Endodermal cell (in vitro differentiated cells): ENCODE measurements around the gene USP12. TPM values are rescaled to one million over a fixed set of nuclear protein-coding genes. Genes with fewer than 3 reads are reported as not detected.

ENCODE experiments used
- DNase-seq: peaks from one replicate; pipeline ENCODE4 v3.0.0-alpha.2; 2017
- H3K27ac ChIP-seq: 2 replicates; pipeline ENCODE4 v1.5.1; 2013; ENCODE audit warnings: mild to moderate bottlenecking, low read depth, low read length, moderate library complexity
- H3K27me3 ChIP-seq: 2 replicates; pipeline ENCODE4 v1.6.1; 2013; ENCODE audit warnings: mild to moderate bottlenecking, low read length, moderate library complexity; ENCODE audit not compliant: insufficient read depth, control insufficient read depth, poor library complexity, severe bottlenecking
- H3K36me3 ChIP-seq: 2 replicates; pipeline ENCODE4 v1.7.0; 2013; ENCODE audit warnings: mild to moderate bottlenecking, low read length, moderate library complexity; ENCODE audit not compliant: control insufficient read depth, insufficient read depth
- H3K4me1 ChIP-seq: one replicate; pipeline ENCODE4 v1.7.0; 2013; ENCODE audit warnings: low read length; ENCODE audit not compliant: control insufficient read depth, insufficient read depth
- H3K4me3 ChIP-seq: 2 replicates; pipeline ENCODE4 v1.5.1; 2013; ENCODE audit warnings: mild to moderate bottlenecking, low read length, moderate library complexity
- H3K9ac ChIP-seq: 2 replicates; pipeline ENCODE4 v1.6.1; 2013; ENCODE audit warnings: mild to moderate bottlenecking, low read length, moderate library complexity; ENCODE audit not compliant: poor library complexity, severe bottlenecking; ENCODE audit errors: extremely low read depth
- H3K9me3 ChIP-seq: 2 replicates; pipeline ENCODE4 v1.6.1; 2013; ENCODE audit warnings: mild to moderate bottlenecking, low read length, moderate library complexity; ENCODE audit not compliant: control insufficient read depth
- H3K27ac Mint-ChIP-seq: 2 replicates; pipeline ENCODE4 v1.8.0; 2020; ENCODE audit warnings: mixed read lengths
- H3K27me3 Mint-ChIP-seq: 2 replicates; pipeline ENCODE4 v1.8.0; 2021; ENCODE audit warnings: mild to moderate bottlenecking, mixed read lengths; ENCODE audit not compliant: insufficient read depth
- H3K36me3 Mint-ChIP-seq: 2 replicates; pipeline ENCODE4 v1.8.0; 2020; ENCODE audit warnings: low read depth, mixed read lengths
- H3K4me1 Mint-ChIP-seq: 2 replicates; pipeline ENCODE4 v1.8.0; 2020; ENCODE audit warnings: mixed read lengths
- H3K4me3 Mint-ChIP-seq: 2 replicates; pipeline ENCODE4 v1.8.0; 2020; ENCODE audit warnings: mild to moderate bottlenecking, moderate library complexity, mixed read lengths
- H3K9me3 Mint-ChIP-seq: 2 replicates; pipeline ENCODE4 v1.8.0; 2020; ENCODE audit warnings: mild to moderate bottlenecking, mixed read lengths
- WGBS, 2 experiments: methylation state at CpG; one replicate each; pipeline versions ENCODE4 v1.1.5 to v1.1.7; 2013; ENCODE audit warnings: missing lambda C conversion rate in 2 of 2, mixed read lengths in 1 of 2; ENCODE audit not compliant: insufficient coverage in 1 of 2, insufficient read length in 1 of 2; 5-methylcytosine and 5-hydroxymethylcytosine counted together
- total RNA-seq, 2 donors: library from RNA; stranded (reverse); fragmentation: NEBNext Ultra II Directional in 1 of 2; extraction: Animal tissue kit (Norgen Biotek cat#: 25700) in 1 of 2; gene quantifications; 2 replicates in 1 of 2; 3 replicates in 1 of 2; pipeline ENCODE4 v1.2.1, GENCODE V29; 2021
- TF ChIP-seq, protein P1 (sequence below): fragments of 200-600 bp; sonication (generic); conservative IDR thresholded peaks from 2 replicates; pipeline ENCODE4 v1.5.0; 2021; ENCODE audit warnings: antibody characterized with exemption, mild to moderate bottlenecking

The USP12 gene
- total RNA-seq, 2 donors from 2014 or later, result 18.9 to 23.2 TPM

DNA sequence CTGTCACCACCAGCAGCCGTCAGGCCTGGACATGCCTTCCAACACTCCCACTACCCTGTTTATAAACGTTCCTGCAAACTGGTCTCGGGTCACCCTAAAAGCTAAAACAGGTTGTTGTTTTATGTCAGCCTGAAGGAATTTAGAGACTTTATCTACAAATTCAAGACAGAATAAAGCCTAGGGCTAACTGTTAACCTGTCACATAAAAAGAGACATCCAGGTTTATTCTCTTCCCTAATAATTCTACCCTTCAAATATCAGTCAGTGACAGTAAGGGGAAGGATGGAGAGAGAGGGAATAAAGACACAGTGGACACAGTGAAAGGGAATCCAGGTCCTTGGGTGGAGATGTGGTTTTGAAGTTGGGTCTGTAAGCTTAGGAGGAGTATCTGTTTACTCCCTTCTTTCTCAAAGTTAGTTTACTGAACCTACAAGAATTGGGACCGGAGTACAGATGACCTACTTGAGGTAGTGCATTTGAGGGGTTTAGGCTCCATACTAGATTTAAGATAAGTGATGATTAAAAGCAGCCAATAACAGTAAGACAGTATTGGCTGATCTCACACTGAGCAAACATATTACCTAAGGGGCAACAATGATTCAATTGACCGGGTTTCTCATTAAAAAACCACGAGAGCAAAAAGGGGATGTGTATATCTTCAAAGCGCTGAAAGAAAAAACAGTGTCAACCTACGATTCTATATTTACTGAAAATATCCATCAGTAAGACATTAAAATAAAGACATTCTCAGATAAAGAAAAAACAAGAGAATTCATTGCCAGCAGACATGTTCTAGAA is 142.7 kb downstream of the USP12 start:
- no peak overlapping the region for H3K27ac Mint-ChIP-seq
- no peaks in the 10 kb centered on the region for H3K9me3 Mint-ChIP-seq
- Histone ChIP-seq H3K27me3 (no peaks in the 10 kb centered on the region), H3K9ac (no peak overlapping the region), H3K4me1 (peaks cover 7% of the 10 kb centered on the region), H3K36me3 (no peaks in the 10 kb centered on the region), H3K4me3 (no peak overlapping the region), H3K9me3 (no peaks in the 10 kb centered on the region), H3K27ac (no peak overlapping the region)
- no peak overlapping the region for H3K4me3 Mint-ChIP-seq
- TF ChIP-seq, protein P1, sequence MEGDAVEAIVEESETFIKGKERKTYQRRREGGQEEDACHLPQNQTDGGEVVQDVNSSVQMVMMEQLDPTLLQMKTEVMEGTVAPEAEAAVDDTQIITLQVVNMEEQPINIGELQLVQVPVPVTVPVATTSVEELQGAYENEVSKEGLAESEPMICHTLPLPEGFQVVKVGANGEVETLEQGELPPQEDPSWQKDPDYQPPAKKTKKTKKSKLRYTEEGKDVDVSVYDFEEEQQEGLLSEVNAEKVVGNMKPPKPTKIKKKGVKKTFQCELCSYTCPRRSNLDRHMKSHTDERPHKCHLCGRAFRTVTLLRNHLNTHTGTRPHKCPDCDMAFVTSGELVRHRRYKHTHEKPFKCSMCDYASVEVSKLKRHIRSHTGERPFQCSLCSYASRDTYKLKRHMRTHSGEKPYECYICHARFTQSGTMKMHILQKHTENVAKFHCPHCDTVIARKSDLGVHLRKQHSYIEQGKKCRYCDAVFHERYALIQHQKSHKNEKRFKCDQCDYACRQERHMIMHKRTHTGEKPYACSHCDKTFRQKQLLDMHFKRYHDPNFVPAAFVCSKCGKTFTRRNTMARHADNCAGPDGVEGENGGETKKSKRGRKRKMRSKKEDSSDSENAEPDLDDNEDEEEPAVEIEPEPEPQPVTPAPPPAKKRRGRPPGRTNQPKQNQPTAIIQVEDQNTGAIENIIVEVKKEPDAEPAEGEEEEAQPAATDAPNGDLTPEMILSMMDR, result no peak
- 88 to 93% methylated on average over 8 of the region's 8 CpGs for WGBS, 2 experiments
- no peaks in the 10 kb centered on the region for H3K36me3 Mint-ChIP-seq
- DNase-seq, result no peak
- peaks cover 13% of the 10 kb centered on the region for H3K4me1 Mint-ChIP-seq
- peaks cover 6% of the 10 kb centered on the region for H3K27me3 Mint-ChIP-seq

DNA sequence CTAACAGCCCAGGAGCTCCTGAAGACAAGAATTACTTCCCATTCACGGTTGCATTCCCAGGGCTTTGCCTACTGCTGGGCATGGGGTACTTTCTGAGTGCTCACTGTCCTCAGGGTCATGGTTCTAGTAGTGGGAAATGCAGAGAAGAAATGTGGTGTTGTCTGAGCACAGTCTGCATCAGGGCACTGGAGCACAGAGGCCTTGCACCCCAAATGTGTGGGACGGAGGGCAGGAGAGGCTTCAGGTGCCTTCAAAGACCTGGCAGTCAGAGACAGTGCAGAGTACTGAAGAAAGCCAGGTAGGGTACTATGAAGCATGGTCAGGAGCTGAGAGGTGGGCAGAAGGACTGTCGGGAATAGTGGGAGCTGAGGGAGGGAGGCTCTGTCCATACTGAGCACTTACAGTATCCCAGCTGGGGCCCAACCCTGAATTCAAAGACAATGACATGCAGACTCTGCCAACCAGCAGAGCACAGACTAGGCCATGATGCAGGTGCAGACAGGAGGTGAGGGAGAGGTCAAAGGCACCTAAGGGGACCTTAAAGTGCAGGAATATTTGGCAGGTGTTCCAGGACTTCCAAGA is 144.4 kb downstream of the USP12 start:
- Mint-ChIP-seq H3K4me1 (peaks cover 20% of the 10 kb centered on the region), H3K9me3 (no peaks in the 10 kb centered on the region), H3K36me3 (no peaks in the 10 kb centered on the region), H3K4me3 (no peak overlapping the region), H3K27ac (no peak overlapping the region), H3K27me3 (peaks cover 5% of the 10 kb centered on the region)
- no peak overlapping the region for H3K27ac ChIP-seq
- H3K36me3 ChIP-seq, result no peaks in the 10 kb centered on the region
- DNase-seq, result no peak
- 81 to 100% methylated on average over 2 to 3 of the region's 3 CpGs for WGBS, 2 experiments
- peaks cover 14% of the 10 kb centered on the region for H3K4me1 ChIP-seq
- H3K9ac ChIP-seq, result no peak overlapping the region
- H3K27me3 ChIP-seq, result no peaks in the 10 kb centered on the region
- H3K4me3 ChIP-seq, result no peak overlapping the region
- H3K9me3 ChIP-seq, result no peaks in the 10 kb centered on the region
- TF ChIP-seq, protein P1, result no peak

DNA sequence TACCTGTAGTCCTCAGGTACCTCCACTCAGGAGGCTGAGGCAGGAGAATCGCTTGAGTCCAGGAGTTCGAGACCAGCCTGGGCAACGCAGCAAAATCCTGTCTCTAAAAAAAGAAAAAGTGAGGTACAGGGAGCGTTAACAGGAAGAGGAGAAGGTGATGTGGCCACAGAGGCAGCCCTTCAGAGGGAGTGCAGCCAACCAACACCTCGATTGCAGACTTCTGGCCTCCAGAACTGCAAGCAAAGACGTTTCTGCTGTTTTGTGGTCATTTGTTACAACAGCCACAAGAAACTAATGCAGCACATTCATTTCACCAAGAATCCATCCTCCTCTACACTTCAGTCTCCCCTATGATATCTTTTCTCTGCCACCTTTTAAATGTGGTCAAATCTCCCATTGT is 145.2 kb downstream of the USP12 start:
- no peaks in the 10 kb centered on the region for H3K36me3 Mint-ChIP-seq
- no peaks in the 10 kb centered on the region for H3K9me3 Mint-ChIP-seq
- Histone ChIP-seq H3K27me3 (no peaks in the 10 kb centered on the region), H3K9me3 (no peaks in the 10 kb centered on the region), H3K4me1 (peaks cover 15% of the 10 kb centered on the region), H3K4me3 (no peak overlapping the region), H3K36me3 (no peaks in the 10 kb centered on the region), H3K27ac (no peak overlapping the region), H3K9ac (no peak overlapping the region)
- peaks cover 21% of the 10 kb centered on the region for H3K4me1 Mint-ChIP-seq
- DNase-seq, result no peak
- H3K4me3 Mint-ChIP-seq, result no peak overlapping the region
- peaks cover 5% of the 10 kb centered on the region for H3K27me3 Mint-ChIP-seq
- no peak overlapping the region for H3K27ac Mint-ChIP-seq
- WGBS, 2 experiments, result 87 to 91% methylated on average over 5 to 6 of the region's 6 CpGs
- TF ChIP-seq, protein P1, result no peak
